HG02759 (cell line): Measurements from ENCODE around the gene CCBE1.
"Not testable (repeated sequence)": the region's sequence is repeated elsewhere in the genome, so short reads cannot be mapped to it uniquely, and the experiment has no call there.

Experiments used
- ATAC-seq: cut with Tn5 transposase; IDR thresholded peaks from one replicate; pipeline ENCODE4 v1.9.1; 2021; ENCODE audit warnings: mild to moderate bottlenecking, moderate library complexity; ENCODE audit not compliant: unreplicated experiment

CCBE1 gene

GRCh38 chr18:59685501-59685900 is 11.7 kb downstream of the CCBE1 start:
- ATAC-seq = no peak

- no peak for ATAC-seq
These were observed 12.4 kb downstream of the CCBE1 start for GRCh38 chr18:59684777-59685176.

- ATAC-seq = no peak
These were observed 15.7 kb downstream of the CCBE1 start for GRCh38 chr18:59681521-59682004.

GRCh38 chr18:59681051-59681450 is 16.2 kb downstream of the CCBE1 start:
- no peak for ATAC-seq

- no peak for ATAC-seq
These were observed 21.9 kb downstream of the CCBE1 start for GRCh38 chr18:59675346-59675745.

GRCh38 chr18:59674903-59675270 is 22.3 kb downstream of the CCBE1 start:
- no peak for ATAC-seq

- no peak for ATAC-seq
These were observed 22.9 kb downstream of the CCBE1 start for GRCh38 chr18:59674186-59674902.

GRCh38 chr18:59672235-59672711 is 24.9 kb downstream of the CCBE1 start:
- ATAC-seq = no peak

- ATAC-seq = no peak
These were observed 25.7 kb downstream of the CCBE1 start for GRCh38 chr18:59671551-59671950.

- ATAC-seq = no peak
These were observed 27.2 kb downstream of the CCBE1 start for GRCh38 chr18:59669872-59670657.

GRCh38 chr18:59667488-59667887 is 29.7 kb downstream of the CCBE1 start:
- ATAC-seq = no peak

- not testable (repeated sequence) for ATAC-seq
These were observed 31.2 kb downstream of the CCBE1 start for GRCh38 chr18:59666007-59666402.

GRCh38 chr18:59665057-59666006 is 31.9 kb downstream of the CCBE1 start:
- ATAC-seq = no peak

GRCh38 chr18:59664329-59664728 is 32.9 kb downstream of the CCBE1 start:
- no peak for ATAC-seq

- no peak for ATAC-seq
These were observed 34.1 kb downstream of the CCBE1 start for GRCh38 chr18:59663096-59663495.

GRCh38 chr18:59661891-59662701 is 35.1 kb downstream of the CCBE1 start:
- ATAC-seq = no peak

- ATAC-seq = no peak
These were observed 36.2 kb downstream of the CCBE1 start for GRCh38 chr18:59660786-59661743.

- no peak for ATAC-seq
These were observed 36.9 kb downstream of the CCBE1 start for GRCh38 chr18:59660366-59660765.
